PC-9 (cell line): ENCODE results near the gene EEA1. TPM values are rescaled to one million over a fixed set of nuclear protein-coding genes. Genes with fewer than 3 reads are reported as not detected.

ENCODE experiments used
- BruUV-seq: library from RNA; stranded (reverse); fragments of 400-500 nt; replicated peaks from 2 replicates; lab custom pipeline; 2021; lab: Mats Ljungman, UMichigan
- CTCF ChIA-PET: fragments of 300-600 bp; sonication (Branson Sonifier 250); formaldehyde crosslinking; loops from one replicate; lab custom pipeline; 2022; ENCODE audit warnings: antibody characterized with exemption; lab: Charles Lee
- POLR2A ChIA-PET: fragments of 300-600 bp; sonication (Branson Sonifier 250); formaldehyde crosslinking; loops from one replicate; lab custom pipeline; 2022; ENCODE audit warnings: antibody characterized with exemption; ENCODE audit not compliant: unreplicated experiment; lab: Charles Lee
- DNase-seq, 2 experiments: peaks; one replicate each; pipeline versions ENCODE4 v3.0.0 to v3.0.0-alpha.2; 2015 to 2022; ENCODE audit warnings: mixed read lengths in 1 of 2
- H2AFZ ChIP-seq: fragments of 200-600 bp; sonication (generic); 2 replicates; pipeline ENCODE4 v1.8.1; 2017; ENCODE audit warnings: antibody characterized with exemption
- H3F3A ChIP-seq: fragments of 200-600 bp; sonication (generic); 2 replicates; pipeline ENCODE4 v1.8.1; 2017; ENCODE audit warnings: antibody characterized with exemption, mild to moderate bottlenecking, low read depth; ENCODE audit not compliant: insufficient read depth
- H3K27ac ChIP-seq: fragments of 200-600 bp; sonication (generic); 2 replicates; pipeline ENCODE4 v1.6.1; 2016; ENCODE audit warnings: mixed run types
- H3K27me3 ChIP-seq: fragments of 200-600 bp; sonication (generic); 2 replicates; pipeline ENCODE4 v1.6.1; 2016; ENCODE audit warnings: low read depth, mixed run types; ENCODE audit not compliant: insufficient read depth
- H3K36me3 ChIP-seq: fragments of 200-600 bp; sonication (generic); 2 replicates; pipeline ENCODE4 v1.6.1; 2016; ENCODE audit warnings: low read depth, mixed run types
- H3K4me1 ChIP-seq: fragments of 200-600 bp; sonication (generic); replicated peaks from 2 replicates; pipeline ENCODE4 v1.6.1; 2016; ENCODE audit warnings: mixed run types; ENCODE audit not compliant: insufficient read depth
- H3K4me2 ChIP-seq: fragments of 200-600 bp; sonication (generic); 2 replicates; pipeline ENCODE4 v1.6.1; 2017; ENCODE audit warnings: mixed run types
- H3K4me3 ChIP-seq: fragments of 200-600 bp; sonication (generic); 2 replicates; pipeline ENCODE4 v1.6.1; 2016; ENCODE audit warnings: mixed run types
- H3K79me2 ChIP-seq: fragments of 200-600 bp; sonication (generic); 2 replicates; pipeline ENCODE4 v1.6.1; 2017; ENCODE audit warnings: low read depth, mixed run types
- H3K9me2 ChIP-seq: fragments of 200-600 bp; sonication (generic); 2 replicates; pipeline ENCODE4 v1.8.1; 2017; ENCODE audit warnings: mild to moderate bottlenecking; ENCODE audit not compliant: insufficient read depth
- H3K9me3 ChIP-seq: fragments of 200-600 bp; sonication (generic); 2 replicates; pipeline ENCODE4 v1.8.1; 2016; ENCODE audit warnings: low read depth; ENCODE audit not compliant: insufficient read depth
- H4K20me1 ChIP-seq: fragments of 200-600 bp; sonication (generic); 2 replicates; pipeline ENCODE4 v1.8.1; 2017; ENCODE audit not compliant: insufficient read depth
- EZH2 ChIP-seq: fragments of 200-600 bp; sonication (generic); IDR thresholded peaks from 2 replicates; pipeline ENCODE4 v1.8.0; 2017; ENCODE audit warnings: antibody characterized with exemption, low read depth
- intact Hi-C: fragments of 100-400 bp; cut with micrococcal nuclease; formaldehyde crosslinking; loops from one replicate; pipeline ENCODE4 v1.10.0; 2022; ENCODE audit not compliant: unreplicated experiment
- total RNA-seq: library from RNA; stranded (reverse); gene quantifications from 2 replicates; pipeline ENCODE4 v1.2.3, GENCODE V29; 2021
- TF ChIP-seq, protein P1 (sequence below): fragments of 200-600 bp; sonication (generic); conservative IDR thresholded peaks from 2 replicates; pipeline ENCODE4 v1.6.1; 2017; ENCODE audit warnings: mixed run types, antibody characterized with exemption, mild to moderate bottlenecking, moderate library complexity

EEA1 gene
- total RNA-seq, 1 experiment from 2014 or later: 15.7 TPM

DNA sequence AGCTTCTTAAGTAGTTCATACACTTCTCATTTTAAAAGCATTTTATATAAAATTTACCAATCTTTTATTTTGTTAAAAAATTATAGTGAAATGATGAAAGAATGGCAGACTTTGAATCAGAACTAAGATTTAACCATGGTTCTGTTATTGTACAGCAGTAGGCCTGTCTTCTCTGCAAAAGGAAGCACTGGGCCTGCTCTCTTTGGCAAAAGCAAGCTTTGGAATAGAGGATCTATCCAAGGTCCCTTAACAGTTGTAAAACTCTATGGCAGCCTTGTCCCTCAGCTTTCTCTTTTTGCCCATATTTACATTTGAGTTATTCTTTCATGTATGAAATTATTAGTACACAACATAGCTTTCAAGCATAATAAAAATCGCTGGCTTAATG lies 143.5 kb downstream of the EEA1 start:
- no TSS peak for BruUV-seq

DNA sequence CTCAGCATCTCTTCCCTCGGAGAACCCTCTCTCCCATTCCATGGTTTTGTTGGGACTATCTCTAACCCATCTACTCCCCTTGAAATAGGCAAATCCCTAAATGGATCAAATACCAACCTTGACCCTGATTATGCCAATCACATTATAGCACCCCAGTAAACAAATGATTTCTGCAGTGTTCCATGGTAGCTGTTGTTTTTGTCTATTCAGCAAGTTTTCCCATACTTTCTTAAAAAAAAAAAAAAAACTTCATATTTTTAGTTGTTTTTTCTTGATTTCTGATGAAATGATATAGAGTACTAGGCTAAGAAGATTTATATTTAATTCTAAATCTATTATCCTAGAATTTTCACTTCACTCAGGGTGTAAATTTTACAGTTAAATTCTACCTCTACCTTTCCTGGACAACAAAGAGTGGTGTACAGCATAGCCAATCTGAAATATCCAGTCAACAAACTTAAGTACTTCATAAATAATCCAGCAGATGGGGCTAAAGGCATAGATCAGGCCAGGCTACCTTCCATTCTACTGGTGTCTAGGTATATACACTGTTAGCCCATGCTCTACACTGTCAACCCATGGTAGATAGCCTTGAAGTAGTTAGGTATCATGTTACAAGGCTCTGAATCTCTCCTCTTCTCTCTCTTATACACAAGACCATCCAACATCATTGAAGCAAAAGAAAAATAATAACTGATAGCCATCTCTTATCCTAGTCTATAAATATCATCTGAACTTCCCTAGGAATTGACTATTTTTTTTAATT lies 144.1 kb downstream of the EEA1 start:
- Histone ChIP-seq H3K4me1 (no peaks in the 10 kb centered on the region), H3F3A (0 out of 2 replicates have a peak, but pooled peaks cover 5% of the 10 kb centered on the region), H3K36me3 (no peaks in the 10 kb centered on the region), H2AFZ (no peak overlapping the region), H4K20me1 (no peaks in the 10 kb centered on the region), H3K27me3 (no peaks in the 10 kb centered on the region), H3K9me3 (no peaks in the 10 kb centered on the region), H3K27ac (no peak overlapping the region), H3K4me2 (no peak overlapping the region), H3K4me3 (no peak overlapping the region), H3K79me2 (no peaks in the 10 kb centered on the region), H3K9me2 (no peaks in the 10 kb centered on the region)
- no TSS peak for BruUV-seq
- CTCF ChIA-PET: interaction anchor here (0.6 kb wide), 4 partner anchors 86 to 1811 kb away, joined by 3 to 12 read pairs (median 4); no protein-coding TSS in a partner anchor
- POLR2A ChIA-PET: no interaction called here
- intact Hi-C loops: loop anchor here (2.0 to 5.0 kb wide), 3 partner anchors 197 to 632 kb away; no protein-coding TSS in a partner anchor
- peak; percentile 23 to 74 for DNase-seq
- TF ChIP-seq, protein P1, sequence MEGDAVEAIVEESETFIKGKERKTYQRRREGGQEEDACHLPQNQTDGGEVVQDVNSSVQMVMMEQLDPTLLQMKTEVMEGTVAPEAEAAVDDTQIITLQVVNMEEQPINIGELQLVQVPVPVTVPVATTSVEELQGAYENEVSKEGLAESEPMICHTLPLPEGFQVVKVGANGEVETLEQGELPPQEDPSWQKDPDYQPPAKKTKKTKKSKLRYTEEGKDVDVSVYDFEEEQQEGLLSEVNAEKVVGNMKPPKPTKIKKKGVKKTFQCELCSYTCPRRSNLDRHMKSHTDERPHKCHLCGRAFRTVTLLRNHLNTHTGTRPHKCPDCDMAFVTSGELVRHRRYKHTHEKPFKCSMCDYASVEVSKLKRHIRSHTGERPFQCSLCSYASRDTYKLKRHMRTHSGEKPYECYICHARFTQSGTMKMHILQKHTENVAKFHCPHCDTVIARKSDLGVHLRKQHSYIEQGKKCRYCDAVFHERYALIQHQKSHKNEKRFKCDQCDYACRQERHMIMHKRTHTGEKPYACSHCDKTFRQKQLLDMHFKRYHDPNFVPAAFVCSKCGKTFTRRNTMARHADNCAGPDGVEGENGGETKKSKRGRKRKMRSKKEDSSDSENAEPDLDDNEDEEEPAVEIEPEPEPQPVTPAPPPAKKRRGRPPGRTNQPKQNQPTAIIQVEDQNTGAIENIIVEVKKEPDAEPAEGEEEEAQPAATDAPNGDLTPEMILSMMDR: peak; percentile 76
- TF ChIP-seq EZH2: no peak

More for the DNA sequence above, 143.5 kb downstream of the EEA1 start:
- no peaks in the 10 kb centered on the region for H3K9me2 ChIP-seq
- no peaks in the 10 kb centered on the region for H3K9me3 ChIP-seq
- intact Hi-C loops: loop anchor here (2.0 to 5.0 kb wide), 3 partner anchors 197 to 632 kb away; no protein-coding TSS in a partner anchor
- no peak for TF ChIP-seq EZH2
- TF ChIP-seq, protein P1: no peak
- no peaks in the 10 kb centered on the region for H3K79me2 ChIP-seq
- no peak overlapping the region for H3K27ac ChIP-seq
- ChIA-PET POLR2A (interaction anchor here (0.6 kb wide), 1 partner anchor 724 kb away, joined by 3 read pairs; no protein-coding TSS in a partner anchor), CTCF (interaction anchor here (0.5 to 0.6 kb wide), 3 partner anchors 85 to 995 kb away, joined by 3 to 4 read pairs (median 3); no protein-coding TSS in a partner anchor)
- DNase-seq: no peak
- no peak overlapping the region for H2AFZ ChIP-seq
- H3K4me1 ChIP-seq: no peaks in the 10 kb centered on the region
- no peaks in the 10 kb centered on the region for H4K20me1 ChIP-seq
- no peaks in the 10 kb centered on the region for H3K36me3 ChIP-seq
- no peaks in the 10 kb centered on the region for H3K27me3 ChIP-seq
- no peak overlapping the region for H3K4me2 ChIP-seq
- H3F3A ChIP-seq: 0 out of 2 replicates have a peak, but pooled peaks cover 5% of the 10 kb centered on the region
- H3K4me3 ChIP-seq: no peak overlapping the region

- Histone ChIP-seq H3K27me3 (no peaks in the 10 kb centered on the region), H3K4me1 (no peaks in the 10 kb centered on the region), H3K4me2 (no peak overlapping the region), H3K27ac (no peak overlapping the region), H3K79me2 (no peaks in the 10 kb centered on the region), H2AFZ (no peak overlapping the region), H3K36me3 (peaks cover 2% of the 10 kb centered on the region; the same call in 1 of the 2 replicates), H3F3A (0 out of 2 replicates have a peak, but pooled peaks cover 5% of the 10 kb centered on the region), H3K9me2 (no peaks in the 10 kb centered on the region), H4K20me1 (no peaks in the 10 kb centered on the region), H3K4me3 (no peak overlapping the region), H3K9me3 (no peaks in the 10 kb centered on the region)
- ChIA-PET CTCF (interaction anchor here (0.6 kb wide), 2 partner anchors 841 to 1812 kb away, joined by 4 to 12 read pairs; no protein-coding TSS in a partner anchor), POLR2A (no interaction called here)
- no peak for DNase-seq
- intact Hi-C loops: loop anchor here (2.0 kb wide), 1 partner anchor 612 kb away; no protein-coding TSS in a partner anchor
- TF ChIP-seq EZH2: no peak
- TF ChIP-seq, protein P1: no peak
- no TSS peak for BruUV-seq
Measured at GRCh38 chr12:92784356-92784755, 144.7 kb downstream of the EEA1 start.
